ENCODE measurements around the gene EPHB6. TPM values are rescaled to one million over a fixed set of nuclear protein-coding genes. Genes with fewer than 3 reads are reported as not detected.

The EPHB6 gene
- polyA plus RNA-seq, 1 donor from 2014 or later: 25.3 TPM

DNA sequence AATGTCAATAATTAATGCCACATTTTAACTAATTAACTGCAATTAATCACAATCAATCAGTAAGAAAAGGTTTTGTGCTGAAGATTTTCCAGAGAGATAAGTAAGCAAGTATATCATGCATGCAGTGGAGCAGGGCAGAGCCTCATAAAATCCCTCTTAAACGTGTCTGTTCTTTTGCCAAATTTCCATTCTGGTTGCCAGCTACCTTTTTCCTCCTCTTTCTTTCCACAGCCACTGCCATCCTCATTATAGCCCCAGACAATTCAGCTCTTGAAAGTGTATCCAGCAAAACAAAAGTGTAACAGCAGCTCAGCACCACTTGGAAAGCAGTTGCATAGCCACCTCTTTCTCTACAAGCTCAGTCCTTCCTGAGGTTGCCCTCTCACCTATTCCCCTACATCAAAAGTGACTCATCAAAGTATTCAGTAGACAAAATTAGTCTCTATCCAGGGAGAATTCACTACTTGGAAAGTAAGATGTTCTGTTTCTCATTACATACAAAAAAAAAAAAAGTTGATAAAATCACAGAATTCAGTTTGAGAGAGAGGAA lies 26.9 kb upstream of the EPHB6 start:
- Histone ChIP-seq H3K9me2 (ENCODE audit: insufficient read depth, low read length) (no peaks in the 10 kb centered on the region), H3K79me2 (replicated peaks; ENCODE audit: insufficient read depth, low read length) (no peaks in the 10 kb centered on the region), H3K9ac (ENCODE audit: low read length) (no peak overlapping the region), H3F3A (ENCODE audit: insufficient read depth, low read length, poor library complexity, severe bottlenecking) (no peaks in the 10 kb centered on the region), H3K36me3 (ENCODE audit: insufficient read depth, low read length) (no peaks in the 10 kb centered on the region), H3K4me3 (ENCODE audit: low read length) (no peak overlapping the region), H3K9me3 (ENCODE audit: low read length) (peaks cover 4% of the 10 kb centered on the region), H3K4me2 (ENCODE audit: low read length) (no peak overlapping the region), H4K20me1 (ENCODE audit: insufficient read depth) (no peaks in the 10 kb centered on the region), H3K27ac (ENCODE audit: low read length) (no peak overlapping the region), H3K27me3 (ENCODE audit: insufficient read depth, low read depth, low read length) (no peaks in the 10 kb centered on the region), H2AFZ (ENCODE audit: low read depth, low read length) (no peak overlapping the region)
- TF ChIP-seq TAF1 (IDR thresholded peaks at IDR 0.05; ENCODE audit: low read depth) (no peak), MXI1 (conservative IDR thresholded peaks at IDR 0.05; ENCODE audit: poor library complexity, severe bottlenecking) (no peak), RAD21 (conservative IDR thresholded peaks at IDR 0.05) (no peak), EP300 (conservative IDR thresholded peaks at IDR 0.05; ENCODE audit: poor library complexity, severe bottlenecking) (no peak), EZH2 (IDR thresholded peaks at IDR 0.05; ENCODE audit: borderline replicate concordance, insufficient read depth, low read length, poor library complexity, severe bottlenecking) (no peak), POLR2AphosphoS5 (IDR thresholded peaks at IDR 0.05) (no peak), SMC3 (conservative IDR thresholded peaks at IDR 0.05; ENCODE audit: poor library complexity) (no peak)
- TF ChIP-seq, protein P1, sequence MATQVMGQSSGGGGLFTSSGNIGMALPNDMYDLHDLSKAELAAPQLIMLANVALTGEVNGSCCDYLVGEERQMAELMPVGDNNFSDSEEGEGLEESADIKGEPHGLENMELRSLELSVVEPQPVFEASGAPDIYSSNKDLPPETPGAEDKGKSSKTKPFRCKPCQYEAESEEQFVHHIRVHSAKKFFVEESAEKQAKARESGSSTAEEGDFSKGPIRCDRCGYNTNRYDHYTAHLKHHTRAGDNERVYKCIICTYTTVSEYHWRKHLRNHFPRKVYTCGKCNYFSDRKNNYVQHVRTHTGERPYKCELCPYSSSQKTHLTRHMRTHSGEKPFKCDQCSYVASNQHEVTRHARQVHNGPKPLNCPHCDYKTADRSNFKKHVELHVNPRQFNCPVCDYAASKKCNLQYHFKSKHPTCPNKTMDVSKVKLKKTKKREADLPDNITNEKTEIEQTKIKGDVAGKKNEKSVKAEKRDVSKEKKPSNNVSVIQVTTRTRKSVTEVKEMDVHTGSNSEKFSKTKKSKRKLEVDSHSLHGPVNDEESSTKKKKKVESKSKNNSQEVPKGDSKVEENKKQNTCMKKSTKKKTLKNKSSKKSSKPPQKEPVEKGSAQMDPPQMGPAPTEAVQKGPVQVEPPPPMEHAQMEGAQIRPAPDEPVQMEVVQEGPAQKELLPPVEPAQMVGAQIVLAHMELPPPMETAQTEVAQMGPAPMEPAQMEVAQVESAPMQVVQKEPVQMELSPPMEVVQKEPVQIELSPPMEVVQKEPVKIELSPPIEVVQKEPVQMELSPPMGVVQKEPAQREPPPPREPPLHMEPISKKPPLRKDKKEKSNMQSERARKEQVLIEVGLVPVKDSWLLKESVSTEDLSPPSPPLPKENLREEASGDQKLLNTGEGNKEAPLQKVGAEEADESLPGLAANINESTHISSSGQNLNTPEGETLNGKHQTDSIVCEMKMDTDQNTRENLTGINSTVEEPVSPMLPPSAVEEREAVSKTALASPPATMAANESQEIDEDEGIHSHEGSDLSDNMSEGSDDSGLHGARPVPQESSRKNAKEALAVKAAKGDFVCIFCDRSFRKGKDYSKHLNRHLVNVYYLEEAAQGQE (IDR thresholded peaks at IDR 0.05; ENCODE audit: borderline replicate concordance): no peak
- TF ChIP-seq, protein P2, sequence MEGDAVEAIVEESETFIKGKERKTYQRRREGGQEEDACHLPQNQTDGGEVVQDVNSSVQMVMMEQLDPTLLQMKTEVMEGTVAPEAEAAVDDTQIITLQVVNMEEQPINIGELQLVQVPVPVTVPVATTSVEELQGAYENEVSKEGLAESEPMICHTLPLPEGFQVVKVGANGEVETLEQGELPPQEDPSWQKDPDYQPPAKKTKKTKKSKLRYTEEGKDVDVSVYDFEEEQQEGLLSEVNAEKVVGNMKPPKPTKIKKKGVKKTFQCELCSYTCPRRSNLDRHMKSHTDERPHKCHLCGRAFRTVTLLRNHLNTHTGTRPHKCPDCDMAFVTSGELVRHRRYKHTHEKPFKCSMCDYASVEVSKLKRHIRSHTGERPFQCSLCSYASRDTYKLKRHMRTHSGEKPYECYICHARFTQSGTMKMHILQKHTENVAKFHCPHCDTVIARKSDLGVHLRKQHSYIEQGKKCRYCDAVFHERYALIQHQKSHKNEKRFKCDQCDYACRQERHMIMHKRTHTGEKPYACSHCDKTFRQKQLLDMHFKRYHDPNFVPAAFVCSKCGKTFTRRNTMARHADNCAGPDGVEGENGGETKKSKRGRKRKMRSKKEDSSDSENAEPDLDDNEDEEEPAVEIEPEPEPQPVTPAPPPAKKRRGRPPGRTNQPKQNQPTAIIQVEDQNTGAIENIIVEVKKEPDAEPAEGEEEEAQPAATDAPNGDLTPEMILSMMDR (IDR thresholded peaks at IDR 0.05; ENCODE audit: poor library complexity, severe bottlenecking): no peak

DNA sequence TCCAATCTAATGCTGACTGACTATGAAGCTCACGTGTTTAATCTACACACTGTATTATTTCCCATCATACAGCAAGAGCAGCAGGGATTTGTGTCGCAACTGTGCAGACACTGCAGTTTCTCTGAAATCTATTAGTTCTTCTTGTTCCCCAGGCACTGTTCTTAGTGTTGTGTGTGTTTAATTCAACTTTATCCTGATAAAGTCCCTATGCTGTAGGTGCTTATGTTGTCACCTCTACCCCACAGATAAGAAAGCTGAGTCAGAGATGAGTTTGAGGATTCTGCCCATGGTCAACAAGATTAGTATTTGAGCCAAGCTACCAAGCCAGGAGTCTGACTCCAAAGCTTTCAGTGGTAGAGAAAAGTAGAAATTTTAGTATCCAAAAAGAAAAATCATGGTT lies 22.5 kb upstream of the EPHB6 start:
- no peak overlapping the region for H3K27ac ChIP-seq (ENCODE audit: low read length)
- no peak overlapping the region for H3K9ac ChIP-seq (ENCODE audit: low read length)
- no peak overlapping the region for H3K4me2 ChIP-seq (ENCODE audit: low read length)
- H3K36me3 ChIP-seq (ENCODE audit: insufficient read depth, low read length): no peaks in the 10 kb centered on the region
- TF ChIP-seq EP300 (conservative IDR thresholded peaks at IDR 0.05; ENCODE audit: poor library complexity, severe bottlenecking) (no peak), SMC3 (conservative IDR thresholded peaks at IDR 0.05; ENCODE audit: poor library complexity) (no peak), POLR2AphosphoS5 (IDR thresholded peaks at IDR 0.05) (no peak), EZH2 (IDR thresholded peaks at IDR 0.05; ENCODE audit: borderline replicate concordance, insufficient read depth, low read length, poor library complexity, severe bottlenecking) (no peak), MXI1 (conservative IDR thresholded peaks at IDR 0.05; ENCODE audit: poor library complexity, severe bottlenecking) (no peak), TAF1 (IDR thresholded peaks at IDR 0.05; ENCODE audit: low read depth) (no peak), RAD21 (conservative IDR thresholded peaks at IDR 0.05) (no peak)
- TF ChIP-seq, protein P2 (IDR thresholded peaks at IDR 0.05; ENCODE audit: poor library complexity, severe bottlenecking): no peak
- TF ChIP-seq, protein P1 (IDR thresholded peaks at IDR 0.05; ENCODE audit: borderline replicate concordance): no peak
- no peaks in the 10 kb centered on the region for H3K79me2 ChIP-seq (replicated peaks; ENCODE audit: insufficient read depth, low read length)
- no peaks in the 10 kb centered on the region for H3K9me3 ChIP-seq (ENCODE audit: low read length)
- no peak overlapping the region for H3K4me3 ChIP-seq (ENCODE audit: low read length)
- no peaks in the 10 kb centered on the region for H3K27me3 ChIP-seq (ENCODE audit: insufficient read depth, low read depth, low read length)
- no peaks in the 10 kb centered on the region for H3F3A ChIP-seq (ENCODE audit: insufficient read depth, low read length, poor library complexity, severe bottlenecking)
- no peak overlapping the region for H2AFZ ChIP-seq (ENCODE audit: low read depth, low read length)
- H3K9me2 ChIP-seq (ENCODE audit: insufficient read depth, low read length): no peaks in the 10 kb centered on the region
- H4K20me1 ChIP-seq (ENCODE audit: insufficient read depth): no peaks in the 10 kb centered on the region

Data from neural cell (in vitro differentiated cells).